HG03575 (cell line): ENCODE data around the gene EPN2.

Experiments
- ATAC-seq: cut with Tn5 transposase; IDR thresholded peaks from one replicate; pipeline ENCODE4 v1.9.1; 2021; ENCODE audit not compliant: unreplicated experiment, insufficient number of reproducible peaks, low FRiP score; ENCODE audit errors: extremely low read depth

EPN2 gene

DNA sequence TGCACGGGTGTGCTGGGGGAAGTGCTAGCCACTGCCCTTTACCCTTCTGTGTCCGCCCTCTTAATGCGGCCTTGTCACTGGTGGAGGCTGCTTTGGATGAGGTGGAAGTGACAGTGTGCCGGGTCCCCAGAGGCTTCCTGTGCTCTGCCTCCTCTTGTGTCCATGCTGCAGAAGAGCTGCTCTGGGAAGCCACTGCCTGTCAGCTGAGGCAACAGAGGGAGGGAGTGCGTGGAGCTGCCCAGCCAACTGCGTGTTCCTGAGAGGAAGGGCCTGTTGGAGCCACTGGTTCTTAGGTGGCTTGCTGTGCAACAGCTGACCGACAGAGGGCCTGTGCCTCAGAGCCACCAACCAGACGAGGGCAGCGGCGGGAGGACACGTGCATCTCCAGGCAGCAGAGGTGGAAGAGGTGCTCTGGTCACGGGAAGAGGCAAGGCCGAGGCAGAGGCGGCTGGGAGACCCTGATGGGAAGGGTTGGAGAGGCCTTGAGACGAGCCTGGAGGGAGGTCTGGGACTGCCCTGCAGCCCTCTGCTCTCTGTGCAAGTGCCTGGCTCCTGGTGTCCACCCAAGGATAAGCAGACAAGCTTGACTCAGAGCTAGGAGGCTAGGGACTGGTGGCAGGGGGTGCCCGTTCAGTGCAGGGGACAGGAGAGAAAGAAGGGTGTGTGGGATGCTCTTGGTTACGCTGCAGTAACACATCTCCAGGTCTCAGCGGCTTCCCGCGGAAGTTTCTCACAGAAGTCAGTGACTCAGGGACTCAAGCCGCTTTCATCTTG is 100.0 kb downstream of the EPN2 start:
- ATAC-seq: no peak

DNA sequence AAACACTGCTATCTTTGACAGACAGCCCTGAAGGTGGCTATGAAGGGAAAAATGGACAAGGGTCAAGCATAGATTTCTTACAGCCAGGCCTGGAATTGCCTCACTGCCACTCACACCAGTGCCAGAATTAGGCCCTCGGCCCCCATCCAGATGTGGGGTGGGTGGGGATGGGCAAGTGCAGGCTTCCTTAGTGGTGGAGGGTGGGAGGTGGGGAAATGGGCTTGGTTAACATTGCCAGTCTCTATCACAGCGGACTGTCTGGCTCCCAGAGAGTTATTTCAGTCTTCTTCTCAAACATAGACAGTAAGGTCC is 100.5 kb downstream of the EPN2 start:
- no peak for ATAC-seq

DNA sequence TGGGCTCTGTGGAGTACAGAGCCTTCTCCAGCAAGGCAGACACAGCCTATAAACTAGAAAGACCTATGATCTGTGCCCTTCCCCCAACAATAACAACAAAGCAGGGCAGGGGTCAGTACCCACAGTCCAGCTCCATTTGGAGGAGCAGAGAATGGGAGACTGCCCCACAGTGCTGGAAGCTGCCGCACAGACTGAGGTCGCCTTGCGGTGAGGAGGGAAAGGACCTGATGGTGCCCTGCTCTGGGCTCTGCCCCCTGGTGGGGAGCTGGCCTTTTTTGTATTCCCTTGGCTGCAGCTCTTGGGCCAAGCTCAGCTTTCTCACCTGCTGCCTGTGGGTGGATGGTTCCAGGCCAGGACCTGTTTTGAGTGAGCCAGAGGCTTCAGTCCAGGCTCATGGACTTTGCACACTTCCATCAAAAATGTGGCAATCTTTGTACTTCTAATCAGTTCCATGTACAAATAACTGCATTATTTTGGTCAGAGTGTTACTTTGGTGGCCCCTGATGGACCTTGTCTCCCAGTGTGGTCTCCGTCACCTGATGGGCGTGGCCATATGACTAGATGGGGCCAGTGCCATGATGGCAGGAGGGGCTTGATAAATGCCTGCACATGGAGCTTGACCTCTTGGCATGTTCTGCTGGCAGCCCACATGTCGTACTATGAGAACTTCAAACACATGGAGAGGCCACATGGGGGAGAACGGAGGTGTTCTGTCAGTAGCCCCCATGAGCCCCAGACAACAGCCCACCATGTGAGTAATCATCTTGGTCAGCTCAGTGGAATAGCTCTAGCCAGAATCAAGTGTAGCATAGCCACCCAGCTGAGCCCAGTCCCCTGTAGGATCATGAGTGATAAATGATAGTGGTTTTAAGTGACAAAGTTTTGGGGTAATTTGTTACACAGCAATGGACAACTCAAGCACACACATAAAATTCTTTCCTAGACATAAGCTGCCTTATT is 101.1 kb downstream of the EPN2 start:
- no peak for ATAC-seq

DNA sequence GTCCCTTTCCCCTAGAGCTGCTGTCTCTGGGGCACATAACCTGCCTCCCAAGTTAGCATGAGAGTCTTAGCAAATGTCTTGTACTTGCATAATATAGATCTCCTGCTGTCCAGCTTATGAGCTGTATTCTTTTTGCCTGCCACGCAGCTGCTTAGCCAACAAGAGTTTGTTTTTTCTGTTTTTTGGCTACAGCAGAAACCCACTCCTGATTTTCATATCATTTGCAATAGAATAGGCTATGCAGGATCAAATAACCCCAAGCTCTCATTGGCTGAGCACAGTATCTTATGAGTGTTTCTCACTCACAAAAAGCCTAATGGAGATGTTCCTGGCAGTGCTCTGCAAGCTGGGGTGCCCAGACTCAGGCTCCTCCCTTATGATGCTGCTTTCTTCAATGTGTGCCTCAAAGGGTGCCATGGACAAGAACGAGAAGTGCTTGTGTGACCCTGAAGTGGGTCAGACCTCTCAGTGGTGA is 102.2 kb downstream of the EPN2 start:
- no peak for ATAC-seq

DNA sequence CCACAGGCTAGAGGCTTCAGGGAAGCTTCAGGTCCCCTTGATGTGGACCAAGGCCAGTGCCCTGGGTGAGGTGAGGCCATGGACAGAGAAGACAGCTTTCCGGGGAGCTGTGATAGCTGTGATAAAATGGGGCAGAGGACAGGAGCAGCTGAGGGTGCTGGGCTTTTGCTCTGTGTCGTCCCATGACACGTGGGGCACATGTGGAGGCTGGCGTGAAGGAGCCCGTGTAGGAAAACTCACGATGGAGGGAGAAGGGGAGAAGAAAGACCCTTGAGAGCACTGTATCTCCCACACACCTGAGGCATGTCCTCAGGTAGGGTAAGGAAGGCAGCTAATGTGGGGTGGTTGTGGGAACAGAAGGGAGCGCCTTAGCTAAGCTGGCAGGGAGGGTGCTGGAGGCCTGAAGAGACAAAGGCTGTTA is 104.1 kb downstream of the EPN2 start:
- no peak for ATAC-seq

DNA sequence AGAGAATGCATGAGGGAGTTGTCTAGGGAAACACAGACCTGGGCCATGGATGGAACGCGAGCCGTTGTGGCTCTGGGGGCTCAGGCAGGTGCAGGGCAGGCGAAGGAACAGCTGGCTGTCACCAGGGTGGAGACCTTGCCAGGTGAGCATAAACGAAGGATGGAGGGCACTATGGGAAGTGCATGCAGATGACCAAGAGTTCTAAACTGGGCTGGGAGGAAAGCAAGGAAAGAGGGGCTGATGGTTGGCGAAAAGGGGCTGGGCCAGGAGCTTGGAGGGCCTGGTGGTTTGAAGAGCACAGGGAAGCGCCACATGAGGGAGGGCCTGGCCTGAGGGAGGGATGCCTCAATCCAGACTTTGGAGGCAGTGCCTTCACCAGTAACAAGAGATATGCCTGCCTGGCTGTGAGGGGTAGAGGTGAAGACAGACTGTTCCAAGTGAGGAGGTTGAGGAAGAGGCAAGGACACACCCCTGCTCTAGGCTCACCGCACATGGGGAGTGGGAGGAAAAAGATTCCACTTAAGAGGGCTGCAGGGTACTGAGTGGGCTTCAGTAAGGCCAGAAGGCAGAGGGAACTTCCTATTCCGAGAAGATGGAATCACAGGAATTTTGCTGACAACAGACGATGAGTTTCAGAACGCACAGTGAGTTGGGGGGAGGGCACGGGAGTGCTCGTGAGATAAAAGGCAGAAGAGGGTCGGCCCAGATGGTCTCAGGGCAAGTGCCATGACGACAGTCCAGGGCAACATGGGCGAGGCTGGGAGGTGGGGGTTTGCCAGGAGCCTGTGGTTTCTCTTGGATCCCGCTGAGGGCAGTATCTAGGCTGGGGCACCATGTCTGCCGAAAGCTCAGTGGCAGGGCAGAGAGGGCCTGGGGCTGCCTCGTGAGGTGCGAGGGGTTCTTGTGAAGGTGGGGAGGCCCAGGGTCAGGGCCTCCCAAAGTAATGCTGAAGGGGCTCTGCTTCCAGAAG is 104.8 kb downstream of the EPN2 start:
- ATAC-seq: no peak

DNA sequence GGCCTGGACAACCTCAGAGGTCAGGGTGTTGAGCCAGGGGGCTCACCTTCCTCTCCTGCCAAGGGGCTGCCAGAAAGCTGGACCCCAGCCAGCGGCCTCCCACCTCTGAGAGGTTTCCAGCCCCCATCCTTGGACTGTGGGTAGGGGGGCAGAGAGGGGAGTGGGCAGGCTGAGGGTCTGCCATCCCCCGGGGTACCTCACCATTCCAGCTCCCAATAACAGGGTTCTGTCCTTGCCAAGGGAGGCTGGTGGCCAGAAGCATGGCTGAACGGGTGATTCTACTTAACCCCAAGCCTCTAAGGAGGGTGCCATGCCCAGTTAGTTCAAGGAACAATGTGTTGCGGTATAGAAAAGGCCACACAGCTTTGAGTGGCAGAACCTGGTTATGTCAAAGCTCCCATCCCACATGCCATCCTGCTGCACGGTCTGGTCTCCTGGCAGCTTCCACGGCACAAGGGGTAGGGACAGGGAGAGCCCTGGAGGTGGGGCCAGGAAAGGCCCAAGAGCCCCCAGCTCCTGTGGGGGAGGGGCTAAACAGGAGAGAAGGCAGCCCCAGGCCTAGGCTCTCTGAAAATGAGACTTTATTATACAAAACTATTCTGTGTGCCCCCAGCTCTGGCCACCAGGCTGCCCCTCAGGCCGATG is 105.6 kb downstream of the EPN2 start:
- no peak for ATAC-seq

DNA sequence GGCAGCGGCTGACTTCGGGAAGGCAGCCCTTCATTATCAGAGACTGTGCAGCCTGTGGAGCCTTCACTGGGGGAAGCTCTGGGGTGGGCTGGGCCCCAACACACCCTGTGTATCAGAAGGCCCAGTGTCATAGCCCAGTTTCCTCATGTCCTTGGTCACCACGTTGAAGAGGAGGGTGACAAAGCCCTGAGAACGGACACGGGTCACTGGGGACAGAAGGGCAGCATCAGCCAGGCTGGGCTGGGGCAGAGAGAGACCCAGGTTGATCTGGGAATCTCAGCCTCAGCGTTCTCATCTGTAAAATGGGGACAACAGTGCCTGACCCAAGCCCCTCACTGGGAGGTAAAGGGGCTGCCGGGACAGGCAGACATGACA is 106.1 kb downstream of the EPN2 start:
- ATAC-seq: no peak

DNA sequence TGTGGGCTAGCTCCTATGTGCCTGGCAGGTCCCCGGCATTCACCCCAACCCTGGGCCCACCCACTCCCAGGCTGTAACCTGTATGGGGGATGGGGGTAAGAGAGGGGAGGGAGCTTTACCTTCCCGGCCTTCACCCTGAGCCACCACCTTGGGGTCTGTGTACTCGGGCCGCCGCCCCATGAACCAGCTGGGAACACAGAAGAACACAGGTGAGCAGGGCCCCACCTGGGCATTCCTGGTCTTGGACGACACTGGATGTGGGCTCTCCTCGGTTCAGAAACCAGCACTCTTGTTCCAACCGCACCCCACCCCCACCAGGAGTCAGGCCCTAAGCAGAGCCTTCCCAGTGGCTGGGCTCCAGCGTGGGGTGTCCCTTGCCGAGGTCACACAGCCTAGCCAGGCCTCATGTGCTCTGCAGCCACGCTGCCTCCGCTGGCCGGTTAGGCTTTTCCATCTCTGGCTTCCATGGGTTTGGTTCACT is 106.5 kb downstream of the EPN2 start:
- no peak for ATAC-seq

DNA sequence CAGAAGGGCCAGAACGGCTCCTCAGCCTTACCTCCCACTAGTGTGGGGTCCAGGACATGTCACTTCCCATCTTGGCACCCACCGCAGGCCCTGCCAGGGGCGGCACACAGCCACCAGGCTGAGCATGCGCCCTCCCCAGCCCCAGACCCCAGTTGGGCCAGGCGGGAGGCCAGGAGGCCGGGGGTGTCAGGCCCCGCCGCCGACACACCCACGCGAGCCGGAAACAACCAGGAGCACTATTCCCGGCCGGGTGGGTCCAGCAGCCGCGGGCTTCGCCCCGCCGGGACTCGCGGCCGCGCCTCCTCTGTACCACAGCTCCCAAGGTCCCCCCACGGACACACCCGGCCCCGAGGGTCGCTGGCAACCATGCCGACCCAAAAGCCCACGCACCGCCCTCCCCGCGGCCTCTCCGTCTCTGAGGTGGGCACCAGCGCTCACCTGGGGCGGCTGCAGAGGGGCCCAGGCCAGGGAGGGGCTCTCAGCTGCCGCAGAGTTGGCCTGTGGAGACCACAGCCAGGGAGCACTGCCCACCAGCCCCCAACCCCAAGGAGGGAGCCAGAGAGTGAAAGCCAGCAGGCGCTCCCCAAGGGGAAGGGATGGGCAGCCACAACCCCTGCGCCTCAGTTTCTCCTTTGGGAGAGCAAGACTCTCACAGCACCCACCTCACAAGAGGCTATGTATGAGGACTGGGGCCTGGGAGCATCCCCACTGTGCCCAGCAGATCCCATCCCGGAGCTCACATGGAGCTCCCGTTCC is 107.3 kb downstream of the EPN2 start:
- no peak for ATAC-seq

DNA sequence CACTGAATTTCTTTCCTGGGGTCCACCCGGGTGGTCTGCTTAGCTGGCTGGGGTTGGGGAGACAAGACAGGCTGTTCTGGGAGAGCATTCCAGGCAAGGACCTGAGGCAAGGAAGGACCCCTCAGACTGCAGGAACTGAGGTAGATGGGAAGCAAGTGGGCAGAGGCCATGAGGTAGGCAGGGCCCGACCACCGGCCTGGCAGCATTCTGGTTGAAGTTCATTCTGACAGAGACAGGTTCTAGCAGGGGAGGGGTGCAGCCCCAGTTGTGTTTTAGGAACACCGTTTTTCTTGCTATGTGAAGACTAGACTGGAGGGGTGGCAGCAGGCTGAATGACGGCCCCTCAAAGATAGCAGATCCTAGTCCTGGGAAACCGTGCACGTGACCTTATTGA is 107.9 kb downstream of the EPN2 start:
- ATAC-seq: no peak

DNA sequence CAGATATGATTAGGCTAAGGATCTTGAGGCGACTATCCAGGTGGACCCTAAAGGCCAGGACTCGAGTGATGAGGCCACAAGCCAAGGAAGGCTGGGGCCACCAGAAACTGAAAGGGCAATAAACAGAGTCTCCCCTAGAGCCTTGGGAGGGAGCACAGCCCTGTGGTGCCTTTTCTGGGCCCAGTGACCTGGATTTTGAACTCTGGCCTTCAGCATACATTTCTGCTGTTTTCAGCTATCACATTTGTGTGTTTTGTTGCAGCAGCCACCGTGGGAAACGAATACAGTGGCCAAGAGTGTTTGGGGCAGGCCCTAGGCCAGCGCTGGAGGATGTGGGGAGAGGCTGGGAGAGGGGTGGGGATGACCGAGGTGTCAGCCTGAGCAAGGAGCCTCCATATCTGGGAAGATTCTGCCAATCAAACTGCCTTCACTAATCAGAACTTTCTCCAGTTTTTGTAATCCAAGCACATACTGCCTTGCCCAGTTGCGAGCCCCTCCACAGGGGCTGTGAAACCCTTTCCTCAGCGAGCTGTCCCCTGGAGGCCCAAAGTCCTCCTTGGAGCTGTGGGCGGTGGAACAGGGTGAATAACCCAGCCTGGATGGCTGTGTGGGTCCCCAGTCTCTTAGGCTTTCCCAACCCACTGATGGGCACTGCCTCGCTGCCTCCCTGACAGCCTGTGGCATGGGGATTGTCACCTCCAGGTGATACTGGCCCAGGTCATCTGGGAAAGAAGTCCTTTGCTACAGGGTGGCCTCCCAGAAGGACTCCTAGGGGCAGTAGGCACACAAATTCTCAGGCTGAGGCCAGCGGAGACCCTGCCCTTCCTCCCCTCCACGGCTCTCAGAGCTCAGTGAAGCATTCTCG is 108.6 kb downstream of the EPN2 start:
- ATAC-seq: no peak

DNA sequence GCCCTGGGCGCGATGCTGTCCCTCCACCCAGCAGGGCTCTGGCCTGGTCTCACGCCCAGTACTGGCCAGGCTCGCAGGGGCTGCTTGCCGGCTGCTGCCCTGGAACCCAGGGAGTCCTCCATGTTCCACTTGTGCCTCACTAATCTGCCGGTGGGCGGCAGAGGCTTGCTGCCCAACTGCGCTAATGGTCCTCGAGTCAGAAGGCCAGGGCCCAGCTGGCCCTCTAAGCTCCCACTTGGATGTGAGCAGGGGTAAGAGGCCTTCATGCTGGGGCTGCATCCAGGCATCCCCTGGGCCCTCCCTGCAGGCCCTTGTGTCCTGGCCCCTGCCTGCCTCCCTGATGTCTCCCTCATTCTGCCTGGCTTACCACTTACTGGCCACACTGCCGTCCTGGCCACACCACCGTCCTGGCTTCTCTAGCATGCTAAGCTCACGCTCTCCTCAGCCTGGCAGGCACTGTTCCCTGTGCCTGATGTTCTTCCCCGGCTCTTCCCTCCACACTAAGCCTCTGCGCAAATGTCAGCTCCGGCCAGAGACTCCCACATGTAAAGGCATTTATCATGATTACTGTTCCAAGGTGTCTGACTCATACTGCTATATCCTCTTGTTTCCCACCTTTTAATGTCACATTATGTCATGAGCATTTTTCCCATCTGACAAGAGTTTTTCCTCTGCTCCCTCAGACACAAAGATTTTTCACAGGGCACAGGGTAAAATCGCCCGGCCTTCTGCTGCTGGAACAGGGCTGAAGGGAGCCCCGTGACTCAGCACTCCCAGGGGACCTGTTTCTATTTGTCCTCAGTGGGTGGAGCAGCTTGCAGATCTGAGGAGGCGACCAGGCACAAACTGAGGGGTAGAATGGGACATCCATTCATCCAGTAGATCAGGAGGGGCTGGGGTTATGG is 109.4 kb downstream of the EPN2 start:
- ATAC-seq: no peak

DNA sequence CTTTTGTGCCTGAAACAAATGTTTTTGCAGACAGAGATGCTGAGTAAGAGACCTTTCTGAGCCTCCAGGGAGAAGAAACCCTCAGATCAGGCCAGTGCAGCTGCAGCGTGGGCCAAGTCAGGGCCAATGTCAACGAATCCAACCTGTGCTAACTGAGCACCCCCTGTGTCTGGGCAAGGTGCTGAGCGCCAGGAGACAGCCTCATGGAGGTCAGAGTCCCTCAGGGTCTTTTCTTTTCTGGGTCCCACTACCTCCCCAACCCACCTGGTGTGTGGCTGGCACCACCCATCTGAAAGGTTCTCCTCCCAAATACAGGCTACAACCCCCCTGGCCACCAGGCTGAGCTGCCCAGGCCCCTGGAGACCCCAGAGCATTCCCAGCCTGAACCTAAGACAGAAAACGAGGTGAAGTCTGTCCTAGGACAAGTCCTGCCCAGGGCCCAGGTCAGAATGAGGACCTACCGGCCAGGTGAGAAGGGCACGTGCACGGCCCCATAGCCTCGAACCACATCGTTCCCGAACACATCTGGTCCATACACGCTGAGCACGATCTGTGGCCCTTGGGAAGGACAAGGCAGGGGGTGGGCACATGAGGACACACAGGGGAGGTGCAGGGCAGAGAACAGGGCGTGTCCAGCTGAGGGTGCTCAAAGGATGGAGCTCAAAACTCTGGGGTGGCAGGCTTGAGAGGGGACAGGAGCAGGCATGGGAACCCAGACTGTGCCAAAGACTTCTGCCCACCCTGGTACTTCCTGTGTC is 110.3 kb downstream of the EPN2 start:
- no peak for ATAC-seq

DNA sequence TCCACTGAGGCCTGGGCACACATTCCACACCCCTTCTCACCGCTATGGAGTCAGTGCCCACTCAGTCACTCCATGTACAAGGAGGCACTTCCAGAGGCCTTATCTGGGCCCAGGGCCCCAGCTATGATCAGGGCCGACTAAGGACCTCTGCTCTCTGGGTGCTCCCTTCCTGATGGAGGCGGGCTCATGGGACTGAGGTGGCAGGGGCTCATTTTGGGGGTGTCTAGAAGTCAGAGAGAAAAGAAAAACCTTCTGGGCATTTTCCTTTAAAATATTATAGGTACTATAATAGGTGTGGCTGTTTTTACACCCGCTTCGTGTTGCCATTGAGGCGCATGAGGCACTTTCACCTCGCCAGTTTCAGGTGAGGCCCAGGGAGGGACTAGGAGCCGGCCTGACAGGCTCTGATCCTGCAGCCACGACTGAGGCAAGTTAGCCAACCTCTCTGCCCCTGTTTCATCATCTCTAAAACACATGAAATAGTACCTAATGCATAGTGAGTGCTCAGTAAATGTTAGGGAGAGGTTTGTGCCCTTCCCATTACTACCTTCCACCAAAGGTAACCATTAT is 111.0 kb downstream of the EPN2 start:
- ATAC-seq: no peak
